ENCODE results near the gene CABP1.

The CABP1 gene

DNA sequence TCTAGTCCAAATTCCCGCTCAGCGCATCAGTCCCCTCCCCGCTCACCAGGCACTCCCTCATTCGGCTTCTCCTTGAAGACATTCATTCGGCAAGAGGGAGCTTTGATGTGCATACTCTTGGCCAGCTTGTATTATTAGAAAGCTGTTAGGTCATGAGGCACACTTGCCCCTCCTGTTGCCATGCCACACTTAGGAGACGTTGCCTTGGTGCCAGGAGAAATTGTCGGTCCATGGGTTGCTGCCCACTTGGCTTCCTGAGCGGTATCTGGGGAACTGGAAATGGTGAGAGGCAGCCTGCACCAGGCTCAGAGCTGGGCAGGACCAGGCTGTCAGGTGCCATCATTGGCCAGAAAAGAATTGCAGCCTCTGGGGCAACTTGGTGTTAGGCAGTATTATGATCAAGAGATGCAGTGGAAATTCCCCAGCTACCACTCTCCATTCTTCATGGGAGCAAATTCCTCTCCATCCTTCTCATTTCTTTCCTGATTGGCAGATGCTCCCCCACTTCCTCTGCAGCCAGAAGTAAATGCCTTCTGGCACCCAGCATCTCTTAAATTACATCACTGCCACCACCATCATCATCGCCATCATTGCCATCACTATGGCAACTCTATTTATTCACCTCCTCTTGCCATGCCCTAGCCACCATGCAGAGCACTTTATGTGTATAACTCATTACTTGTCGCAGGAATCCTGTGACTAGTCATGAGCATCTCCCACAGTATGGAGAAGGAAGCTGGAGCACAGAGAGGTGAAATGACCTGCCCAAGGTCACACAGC, 12.4 kb downstream of the CABP1 start:
- TF ChIP-seq CTCF (IDR thresholded peaks at IDR 0.05; ENCODE audit: low read depth, low read length, missing control alignments), result no peak
- DNase-seq (ENCODE audit: low read depth), result no peak
- no peak overlapping the region for H3K4me3 ChIP-seq (ENCODE audit: low read depth, low read length)

DNA sequence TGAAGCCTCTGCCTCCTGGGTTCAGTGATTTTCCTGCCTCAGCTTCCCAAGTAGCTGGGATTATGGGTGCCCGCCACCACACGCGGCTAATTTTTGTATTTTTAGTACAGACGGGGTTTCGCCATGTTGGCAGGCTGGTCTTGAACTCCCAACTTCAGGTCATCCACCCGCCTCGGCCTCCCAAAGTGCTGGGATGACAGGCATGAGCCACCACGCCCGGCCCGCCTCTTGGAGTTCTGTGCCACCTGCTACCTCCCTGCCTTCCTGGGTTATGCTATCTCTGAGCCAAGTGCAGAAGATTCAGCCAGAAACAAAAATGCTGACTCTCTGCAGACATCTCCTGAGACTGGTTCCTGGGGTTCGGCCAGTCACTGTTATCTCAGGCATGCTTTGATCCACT, 13.2 kb downstream of the CABP1 start:
- no peak overlapping the region for H3K4me3 ChIP-seq (ENCODE audit: low read depth, low read length)
- DNase-seq (ENCODE audit: low read depth), result no peak
- no peak for TF ChIP-seq CTCF (IDR thresholded peaks at IDR 0.05; ENCODE audit: low read depth, low read length, missing control alignments)

DNA sequence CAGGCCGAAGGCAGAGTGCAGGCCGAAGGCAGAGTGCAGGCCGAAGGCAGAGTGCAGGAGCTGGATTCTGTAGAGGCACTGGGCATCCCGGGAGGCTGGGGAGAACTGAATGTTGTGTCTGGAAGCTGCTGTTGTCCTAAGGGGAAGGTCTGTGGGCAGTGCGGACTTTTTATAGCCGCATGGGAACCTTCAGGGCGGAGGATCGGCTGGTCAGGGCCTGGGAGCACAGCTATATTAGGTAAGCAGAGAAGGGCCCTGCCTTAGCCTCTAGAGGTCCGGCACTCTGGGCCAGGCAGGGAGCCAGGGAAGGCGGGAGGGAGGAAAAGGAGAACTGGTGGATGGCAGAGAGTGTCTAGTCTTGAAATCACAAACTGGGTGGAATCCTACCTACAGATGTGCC, 14.2 kb downstream of the CABP1 start:
- no peak for TF ChIP-seq CTCF (IDR thresholded peaks at IDR 0.05; ENCODE audit: low read depth, low read length, missing control alignments)
- no peak overlapping the region for H3K4me3 ChIP-seq (ENCODE audit: low read depth, low read length)
- no peak for DNase-seq (ENCODE audit: low read depth)

GRCh38 chr12:120656008-120656407, 15.6 kb downstream of the CABP1 start:
- no peak overlapping the region for H3K4me3 ChIP-seq (ENCODE audit: low read depth, low read length)
- no peak for TF ChIP-seq CTCF (IDR thresholded peaks at IDR 0.05; ENCODE audit: low read depth, low read length, missing control alignments)
- DNase-seq (ENCODE audit: low read depth), result no peak

GRCh38 chr12:120658286-120659150, 18.1 kb downstream of the CABP1 start:
- no peak for DNase-seq (ENCODE audit: low read depth)
- H3K4me3 ChIP-seq (ENCODE audit: low read depth, low read length), result no peak overlapping the region
- no peak for TF ChIP-seq CTCF (IDR thresholded peaks at IDR 0.05; ENCODE audit: low read depth, low read length, missing control alignments)

- no peak for TF ChIP-seq CTCF (IDR thresholded peaks at IDR 0.05; ENCODE audit: low read depth, low read length, missing control alignments)
- DNase-seq (ENCODE audit: low read depth), result no peak
- H3K4me3 ChIP-seq (ENCODE audit: low read depth, low read length), result no peak overlapping the region
Observed at GRCh38 chr12:120659151-120659525, 18.7 kb downstream of the CABP1 start.
